Gastrocnemius medialis (tissue), 4 donors: ENCODE data around the gene WDR81. TPM values are rescaled to one million over a fixed set of nuclear protein-coding genes. Genes with fewer than 3 reads are reported as not detected.

Source experiments
- ATAC-seq, 2 donors: fragments of 150-250 bp; one replicate each; pipeline ENCODE4 v1.9.1; 2016
- DNase-seq, 2 donors: peaks; one replicate each; pipeline ENCODE4 v3.0.0-alpha.2; 2019
- H3K27ac ChIP-seq, 4 donors: fragments of 200-600 bp; sonication (generic); 1 replicate in 1 of 4; 2 replicates in 3 of 4; pipeline ENCODE4 v1.5.1; 2016 to 2018; ENCODE audit warnings: mild to moderate bottlenecking in 2 of 4, moderate library complexity in 1 of 4
- H3K27me3 ChIP-seq, 3 donors: fragments of 200-600 bp; sonication (generic) in 2 of 3; 1 replicate in 1 of 3; 2 replicates in 2 of 3; pipeline versions ENCODE4 v1.5.1 to v1.6.0; 2016 to 2019; ENCODE audit warnings: mild to moderate bottlenecking in 1 of 3, moderate library complexity in 1 of 3
- H3K36me3 ChIP-seq, 2 donors: fragments of 200-600 bp; sonication (generic) in 1 of 2; one replicate each; pipeline ENCODE4 v1.5.1; 2017 to 2018
- H3K4me1 ChIP-seq, 2 donors: fragments of 200-600 bp; sonication (generic) in 1 of 2; one replicate each; pipeline ENCODE4 v1.5.1; 2016 to 2017; ENCODE audit warnings: mild to moderate bottlenecking in 2 of 2
- H3K4me3 ChIP-seq, 4 donors: fragments of 200-600 bp; sonication (generic) in 3 of 4; 1 replicate in 1 of 4; 2 replicates in 3 of 4; pipeline ENCODE4 v1.5.1; 2016 to 2019; ENCODE audit warnings: mild to moderate bottlenecking in 2 of 4
- H3K9me3 ChIP-seq, 3 donors: fragments of 200-600 bp; sonication (generic) in 2 of 3; 1 replicate in 1 of 3; 2 replicates in 2 of 3; pipeline ENCODE4 v1.5.1; 2016 to 2019
- CTCF ChIP-seq, 5 experiments: fragments of 450-650 bp in 3 of 5; fragments of 200-600 bp in 2 of 5; sonication (generic) in 2 of 5; IDR thresholded peaks in 4 of 5; conservative IDR thresholded peaks in 1 of 5; 1 replicate in 4 of 5; 2 replicates in 1 of 5; pipeline ENCODE4 v1.5.1; 2016 to 2019; ENCODE audit warnings: antibody characterized with exemption in 5 of 5, mild to moderate bottlenecking in 3 of 5, moderate library complexity in 3 of 5
- POLR2A ChIP-seq, 2 donors: fragments of 450-650 bp; IDR thresholded peaks; one replicate each; pipeline ENCODE4 v1.6.1; 2017; ENCODE audit warnings: antibody characterized with exemption in 2 of 2, mild to moderate bottlenecking in 2 of 2, moderate library complexity in 2 of 2
- in situ Hi-C, 4 donors: fragments of 200-750 bp; cut with MboI; loops; one replicate each; pipeline versions ENCODE4 v1.15.0 to v1.8.0; 2017; ENCODE audit warnings: low sequenced_read_pairs in 4 of 4
- intact Hi-C: fragments of 100-400 bp; cut with DNase I; formaldehyde crosslinking; loops from one replicate; pipeline ENCODE4 v1.15.1; 2023; ENCODE audit warnings: low total_unique reads
- total RNA-seq, 4 donors: library from RNA; depleted of rRNA; stranded (reverse); fragments of >200 nt; gene quantifications; one replicate each; pipeline versions ENCODE4 v1.1.0 to v1.2.3, GENCODE V29; 2016

The WDR81 gene
- total RNA-seq, 4 donors from 2014 or later: 22.3 to 61.1 (median 42.7) TPM

DNA sequence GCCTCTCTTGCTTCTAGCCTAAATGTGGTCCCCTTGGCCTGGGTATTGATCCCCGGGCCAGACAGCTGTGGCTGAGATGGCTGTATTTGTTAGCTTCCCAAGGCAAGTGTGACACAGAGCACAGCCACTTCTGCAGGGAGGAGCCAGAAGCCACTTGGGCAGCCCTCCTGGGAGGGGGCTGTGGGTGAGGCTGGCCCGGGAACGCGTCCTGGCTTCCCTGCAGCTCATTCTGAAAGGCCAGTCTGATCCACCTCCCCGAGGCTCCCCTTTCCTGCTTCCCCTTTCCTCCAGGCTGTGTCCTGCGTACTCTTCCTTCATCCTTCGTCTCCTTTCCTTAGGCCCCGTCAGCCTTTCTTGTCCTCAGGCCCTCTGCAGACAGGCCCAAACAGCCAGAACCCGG is 26.1 kb downstream of the WDR81 start:
- Histone ChIP-seq H3K4me1 (peaks cover 7 to 11% of the 10 kb centered on the region in 2 donors), H3K4me3 (no peak overlapping the region), H3K27me3 (no peaks in the 10 kb centered on the region), H3K9me3 (no peaks in the 10 kb centered on the region), H3K27ac (no peak overlapping the region), H3K36me3 (no peaks in the 10 kb centered on the region)
- in situ Hi-C loops: no loop called here
- no peak for DNase-seq
- TF ChIP-seq POLR2A (IDR thresholded peaks at IDR 0.05) (no peak), CTCF (IDR thresholded peaks at IDR 0.05 in 4 of 5, conservative IDR thresholded peaks at IDR 0.05 in 1 of 5) (no peak)
- intact Hi-C loops: no loop called here
- no peak for ATAC-seq

GRCh38 chr17:1752425-1753262 is 28.1 kb downstream of the WDR81 start:
- Histone ChIP-seq H3K27me3 (no peaks in the 10 kb centered on the region), H3K9me3 (no peaks in the 10 kb centered on the region), H3K36me3 (no peaks in the 10 kb centered on the region), H3K4me3 (no peak overlapping the region), H3K27ac (no peak overlapping the region), H3K4me1 (peaks cover 8 to 16% of the 10 kb centered on the region in 2 donors)
- no peak for DNase-seq
- intact Hi-C loops (no loop called here), in situ Hi-C loops (no loop called here)
- TF ChIP-seq POLR2A (IDR thresholded peaks at IDR 0.05) (no peak), CTCF (IDR thresholded peaks at IDR 0.05 in 4 of 5, conservative IDR thresholded peaks at IDR 0.05 in 1 of 5) (no peak)
- no peak for ATAC-seq

DNA sequence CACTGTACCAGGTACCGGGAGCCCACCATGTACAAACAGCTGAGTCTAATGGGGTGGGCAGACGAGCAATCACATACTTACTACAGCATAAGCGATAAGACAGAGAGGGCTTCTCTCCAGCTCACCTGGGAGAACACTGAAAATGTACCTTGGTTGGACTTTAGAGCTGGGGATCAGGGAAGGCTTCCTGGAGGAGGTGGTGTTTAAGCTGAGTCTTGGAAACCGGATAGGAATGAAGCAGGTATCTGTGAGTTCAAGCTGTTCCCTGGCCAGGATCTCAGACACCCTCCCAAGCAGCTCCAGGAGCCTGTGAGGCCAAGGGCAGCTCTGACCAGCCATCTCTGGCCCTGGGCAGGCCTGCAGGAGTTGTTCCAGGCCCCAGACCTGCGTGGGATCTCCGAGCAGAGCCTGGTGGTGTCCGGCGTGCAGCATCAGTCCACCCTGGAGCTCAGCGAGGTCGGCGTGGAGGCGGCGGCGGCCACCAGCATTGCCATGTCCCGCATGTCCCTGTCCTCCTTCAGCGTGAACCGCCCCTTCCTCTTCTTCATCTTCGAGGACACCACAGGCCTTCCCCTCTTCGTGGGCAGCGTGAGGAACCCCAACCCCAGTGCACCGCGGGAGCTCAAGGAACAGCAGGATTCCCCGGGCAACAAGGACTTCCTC is 29.4 kb downstream of the WDR81 start:
- TF ChIP-seq CTCF (IDR thresholded peaks at IDR 0.05 in 4 of 5, conservative IDR thresholded peaks at IDR 0.05 in 1 of 5) (no peak), POLR2A (IDR thresholded peaks at IDR 0.05) (no peak)
- intact Hi-C loops: no loop called here
- H3K4me1 ChIP-seq: peaks cover 8 to 16% of the 10 kb centered on the region in 2 donors
- H3K9me3 ChIP-seq: no peaks in the 10 kb centered on the region
- no peak overlapping the region for H3K4me3 ChIP-seq
- ATAC-seq: no peak
- H3K27me3 ChIP-seq: no peaks in the 10 kb centered on the region
- in situ Hi-C loops: no loop called here
- no peaks in the 10 kb centered on the region for H3K36me3 ChIP-seq
- DNase-seq: no peak
- no peak overlapping the region for H3K27ac ChIP-seq

GRCh38 chr17:1754430-1755112 is 30.1 kb downstream of the WDR81 start:
- Histone ChIP-seq H3K27ac (peak overlapping the region in 1 of 4 donors; percentile 71), H3K4me3 (no peak overlapping the region), H3K36me3 (no peaks in the 10 kb centered on the region), H3K27me3 (no peaks in the 10 kb centered on the region), H3K9me3 (no peaks in the 10 kb centered on the region), H3K4me1 (peaks cover 8 to 16% of the 10 kb centered on the region in 2 donors)
- peak in 1 of 2 donors; percentile 12 for DNase-seq
- in situ Hi-C loops: no loop called here
- no peak for ATAC-seq
- intact Hi-C loops: no loop called here
- no peak for TF ChIP-seq CTCF (IDR thresholded peaks at IDR 0.05 in 4 of 5, conservative IDR thresholded peaks at IDR 0.05 in 1 of 5)
- TF ChIP-seq POLR2A (IDR thresholded peaks at IDR 0.05): no peak
